Body of pancreas (tissue), 4 donors: ENCODE measurements around the gene SLC10A1.

Experiments
- CTCF ChIP-seq, 7 experiments: fragments of 450-650 bp in 4 of 7; fragments of 200-600 bp in 3 of 7; sonication (generic) in 3 of 7; IDR thresholded peaks; one replicate each; pipeline ENCODE4 v1.5.1; 2016 to 2019; ENCODE audit warnings: antibody characterized with exemption in 7 of 7
- POLR2A ChIP-seq, 3 donors: fragments of 450-650 bp; IDR thresholded peaks; one replicate each; pipeline ENCODE4 v1.6.1; 2016; ENCODE audit warnings: antibody characterized with exemption in 3 of 3, mild to moderate bottlenecking in 2 of 3

GRCh38 chr14:69780092-69780491, 16.9 kb downstream of the SLC10A1 start:
- TF ChIP-seq POLR2A (IDR thresholded peaks at IDR 0.05) (no peak), CTCF (IDR thresholded peaks at IDR 0.05) (no peak)
